ENCODE measurements around the gene KATNAL1.

Gene KATNAL1

DNA sequence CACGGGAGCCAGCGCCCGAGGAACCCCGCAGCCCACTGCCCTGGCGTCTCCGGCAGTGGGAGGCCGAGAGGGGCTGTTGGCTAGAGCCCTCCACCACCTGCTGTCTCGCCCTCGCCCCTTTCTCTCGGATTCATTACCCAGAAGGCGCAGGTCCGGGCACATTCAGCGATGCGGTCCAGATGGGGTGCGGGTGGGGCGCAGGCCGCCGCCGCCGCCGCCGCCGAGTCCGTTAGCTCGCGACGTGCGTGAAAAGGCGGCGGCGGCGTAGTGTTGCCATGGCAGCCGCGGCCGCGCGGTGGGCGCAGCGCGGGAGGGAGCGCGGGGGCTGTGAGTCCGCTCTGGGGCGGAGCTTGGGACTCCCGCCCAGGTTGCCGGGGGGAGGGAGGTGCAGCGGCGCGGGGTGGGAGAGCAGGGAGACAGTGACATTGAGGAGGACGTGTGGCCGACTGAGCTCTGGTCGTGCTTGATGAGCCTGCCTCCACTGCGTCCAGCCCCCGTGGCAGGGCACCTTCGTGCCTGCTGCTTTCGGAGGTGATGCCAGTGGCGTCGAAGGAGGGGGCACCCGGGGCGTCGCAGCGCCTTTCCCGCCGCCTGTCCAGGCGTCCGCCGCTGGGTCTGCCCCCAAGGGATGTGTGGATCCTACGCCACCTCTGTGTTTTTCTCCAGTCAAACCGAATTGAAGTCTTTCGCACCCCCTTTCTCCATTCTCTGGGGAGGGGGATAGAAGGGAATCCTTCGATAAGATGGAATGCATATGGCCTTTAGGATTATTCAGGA, at the start of gene KATNAL1:
Gene KATNAL1, minus strand, starts transcription at position 358 of the 777 bp plus-strand sequence. CDS start 23,774 bp downstream, outside the sequence.
- DNase-seq (ENCODE audit: low read depth, low spot score) = no peak

DNA sequence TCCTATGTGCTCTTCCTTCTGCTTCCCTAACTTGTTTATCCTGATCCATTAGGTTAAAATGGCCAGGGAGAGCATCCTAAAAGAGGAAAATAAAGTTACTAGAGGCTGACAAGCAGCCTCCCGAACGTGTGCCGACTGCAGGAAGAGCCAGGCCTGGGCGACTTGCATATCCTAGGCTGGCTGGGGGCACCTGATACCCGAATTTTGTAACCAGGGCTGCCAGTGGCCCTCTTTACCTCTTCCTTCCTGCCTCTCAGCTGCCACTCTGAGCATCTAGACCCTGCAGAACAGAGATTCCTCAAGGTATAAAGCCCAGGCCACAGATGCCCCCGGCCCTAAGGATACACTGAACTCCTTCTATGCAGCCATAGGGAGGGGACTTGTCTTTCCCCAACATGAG, 48.5 kb upstream of the KATNAL1 start:
- no peak for DNase-seq (ENCODE audit: low read depth, low spot score)

DNA sequence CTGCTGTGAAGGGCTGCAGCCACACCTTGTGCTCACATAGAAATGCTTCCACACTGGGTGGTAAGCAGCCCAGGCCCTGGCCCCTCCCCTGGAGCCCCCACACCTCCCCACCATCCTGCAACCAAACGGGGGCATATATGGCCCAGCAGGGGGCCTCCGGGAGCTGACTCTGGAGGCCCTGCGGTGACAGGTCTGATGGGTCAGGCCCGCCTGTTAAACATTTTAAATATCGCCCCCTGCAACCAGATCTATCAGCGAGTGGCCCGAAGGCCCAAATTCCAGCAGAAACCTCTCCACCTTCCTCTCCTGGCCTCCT, 48.0 kb upstream of the KATNAL1 start:
- no peak for DNase-seq (ENCODE audit: low read depth, low spot score)

DNA sequence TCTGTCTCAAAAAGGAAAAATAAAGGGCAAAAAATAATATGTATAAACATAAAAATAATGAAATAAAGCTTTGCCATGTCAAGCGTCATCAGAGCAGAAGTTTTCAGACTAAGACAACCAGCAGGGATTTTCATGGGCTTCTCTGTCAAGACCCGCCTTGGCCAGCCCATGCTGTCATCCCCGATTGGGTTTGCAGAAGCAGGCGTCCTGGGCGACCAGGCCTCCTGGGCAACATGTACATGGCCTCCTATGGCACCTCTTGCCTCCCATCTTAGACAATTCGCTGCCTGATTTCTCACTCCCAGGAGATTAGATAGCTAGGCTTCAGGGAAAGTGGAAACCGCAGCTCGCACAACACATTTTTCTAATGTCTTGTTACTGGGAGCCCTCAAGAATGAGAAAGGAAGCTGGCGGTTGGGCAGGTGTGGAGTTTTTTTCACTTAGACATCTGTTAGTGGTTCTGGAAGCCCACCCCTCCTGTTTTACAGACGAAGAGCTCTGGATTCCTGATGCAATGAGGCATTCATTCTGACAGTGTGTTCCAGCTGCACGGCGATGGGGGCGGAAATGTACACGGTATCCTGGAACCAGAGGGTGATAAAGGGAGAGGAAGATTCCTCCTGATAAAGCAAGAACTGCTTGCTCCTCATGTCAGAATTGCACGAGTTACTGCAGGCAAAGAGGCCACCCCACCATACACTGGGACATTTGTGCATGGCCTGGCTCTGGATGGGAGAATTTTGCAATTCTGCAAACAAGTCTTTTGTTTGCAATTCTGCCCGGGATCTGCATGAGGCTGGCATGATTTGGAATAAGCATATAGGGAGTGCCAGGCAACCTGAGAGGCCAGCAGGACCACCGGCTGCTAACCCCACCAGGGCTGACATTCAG, 47.4 kb upstream of the KATNAL1 start:
- no peak for DNase-seq (ENCODE audit: low read depth, low spot score)

DNA sequence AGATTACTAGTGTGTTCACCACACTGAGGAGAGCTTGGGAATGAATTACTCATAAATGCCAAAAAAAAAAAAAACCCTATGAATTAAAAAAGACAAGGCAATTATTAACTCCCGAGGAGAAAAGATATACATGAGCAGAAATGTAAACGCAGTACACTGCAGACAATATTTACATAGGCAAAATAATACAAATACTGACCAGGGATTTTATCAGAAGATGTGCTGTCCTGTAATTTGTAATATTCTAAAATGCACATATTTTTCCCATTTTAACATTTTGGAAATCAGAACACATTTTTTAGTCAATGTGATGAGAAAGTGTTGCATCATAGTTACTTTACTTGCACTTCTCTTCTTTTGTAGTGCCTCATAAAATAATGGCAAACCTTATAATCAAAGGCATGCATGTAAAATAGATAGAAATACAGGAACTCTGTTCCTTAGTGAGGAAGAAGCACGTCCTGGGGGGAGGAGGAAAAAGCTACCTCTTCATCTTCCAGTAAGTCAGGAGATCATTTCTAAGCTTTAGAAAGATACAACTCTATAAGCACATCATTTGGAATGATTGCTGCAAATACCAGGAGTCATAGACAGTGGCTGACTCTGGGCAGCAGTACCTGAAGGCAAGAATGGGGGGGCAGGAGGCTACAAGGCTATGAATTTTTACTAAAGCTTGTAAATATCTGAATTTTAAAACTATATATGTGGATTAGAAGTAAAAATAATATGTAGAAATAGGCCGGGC, 46.3 kb upstream of the KATNAL1 start:
- no peak for DNase-seq (ENCODE audit: low read depth, low spot score)

DNA sequence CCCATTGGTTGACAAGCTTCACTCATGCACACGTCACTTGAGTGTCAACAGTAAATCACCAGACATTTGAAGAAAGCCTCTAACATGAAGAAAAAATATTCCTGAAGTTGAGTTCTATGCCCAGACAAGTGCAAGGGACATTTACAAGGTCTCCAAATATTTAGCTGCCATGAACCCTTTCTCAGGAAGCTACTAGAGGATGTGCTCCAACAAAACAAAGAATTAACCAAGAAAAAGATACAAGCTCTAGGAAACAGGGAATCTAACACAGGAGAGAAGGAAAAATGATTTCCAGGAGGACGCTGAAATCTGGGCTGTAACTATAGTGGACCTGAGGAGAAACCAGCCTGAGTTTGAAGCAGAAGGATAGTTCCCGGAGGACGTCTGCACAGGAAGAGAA, 45.7 kb upstream of the KATNAL1 start:
- DNase-seq (ENCODE audit: low read depth, low spot score) = no peak

DNA sequence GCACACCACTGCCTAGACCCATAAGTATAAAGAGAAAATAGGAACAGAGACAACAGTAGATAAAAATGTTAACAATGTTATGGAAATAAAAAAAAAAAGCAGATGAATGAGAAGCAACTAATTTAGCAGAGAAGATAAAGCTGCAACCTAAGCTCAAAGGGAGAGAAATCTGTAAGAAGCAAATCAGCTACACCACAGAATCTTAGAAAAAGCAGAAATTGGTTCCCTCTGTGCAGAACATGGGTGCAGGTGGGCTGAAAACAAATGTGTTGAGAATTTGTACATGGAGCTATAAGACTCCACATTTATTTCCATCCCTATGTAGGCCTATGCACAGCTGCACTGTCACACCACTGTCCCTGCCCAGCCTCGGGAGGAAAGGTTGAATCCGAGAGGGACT, 44.8 kb upstream of the KATNAL1 start:
- DNase-seq (ENCODE audit: low read depth, low spot score) = no peak

DNA sequence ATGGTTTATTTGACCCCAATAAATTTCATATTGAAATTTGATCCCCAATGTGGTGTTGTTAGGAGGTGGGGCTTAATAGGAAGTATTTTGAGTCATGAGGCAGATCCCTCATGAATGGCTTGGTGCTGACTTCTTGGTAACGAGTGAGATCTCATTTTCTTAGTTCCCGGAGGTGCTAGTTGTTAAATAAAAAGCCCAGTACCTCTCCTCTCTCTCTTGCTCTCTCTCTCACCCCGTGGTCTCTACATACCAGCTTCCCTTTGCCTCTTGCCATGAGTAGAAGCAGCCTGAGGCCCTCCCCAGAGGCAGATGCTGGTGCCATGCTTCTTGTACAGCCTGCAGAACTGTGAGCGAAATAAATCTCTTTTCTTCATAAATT, 39.4 kb upstream of the KATNAL1 start:
- DNase-seq (ENCODE audit: low read depth, low spot score) = no peak

DNA sequence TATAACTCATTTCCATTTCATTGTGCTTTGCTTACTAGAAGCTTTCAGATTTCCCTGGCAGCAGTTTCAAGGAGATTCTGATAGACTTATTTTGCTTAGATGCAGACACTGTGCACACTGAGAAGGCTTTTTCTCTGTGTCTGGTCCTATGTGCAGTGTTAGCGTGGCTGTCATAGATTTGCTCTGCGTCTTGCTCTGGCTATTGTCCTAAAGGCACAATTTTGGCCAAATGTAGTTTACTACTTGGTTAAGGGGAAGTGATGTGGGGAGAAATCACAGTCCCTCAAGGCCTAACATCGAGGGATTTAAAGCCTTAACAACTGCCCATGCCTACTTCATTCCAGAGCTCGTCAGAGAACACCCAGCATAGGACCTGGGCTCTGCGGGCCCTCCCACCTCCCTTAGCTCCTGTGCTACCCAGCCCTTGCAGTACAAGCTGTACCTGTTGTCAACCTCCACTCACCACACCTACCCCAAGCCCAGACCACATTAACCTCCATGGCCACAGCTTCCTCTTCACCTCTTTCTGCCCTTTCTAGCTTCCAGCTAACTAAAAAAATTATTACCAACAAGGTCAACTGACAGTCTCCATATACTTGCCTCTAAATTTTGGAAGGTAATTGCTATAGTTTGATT, 38.9 kb upstream of the KATNAL1 start:
- no peak for DNase-seq (ENCODE audit: low read depth, low spot score)

DNA sequence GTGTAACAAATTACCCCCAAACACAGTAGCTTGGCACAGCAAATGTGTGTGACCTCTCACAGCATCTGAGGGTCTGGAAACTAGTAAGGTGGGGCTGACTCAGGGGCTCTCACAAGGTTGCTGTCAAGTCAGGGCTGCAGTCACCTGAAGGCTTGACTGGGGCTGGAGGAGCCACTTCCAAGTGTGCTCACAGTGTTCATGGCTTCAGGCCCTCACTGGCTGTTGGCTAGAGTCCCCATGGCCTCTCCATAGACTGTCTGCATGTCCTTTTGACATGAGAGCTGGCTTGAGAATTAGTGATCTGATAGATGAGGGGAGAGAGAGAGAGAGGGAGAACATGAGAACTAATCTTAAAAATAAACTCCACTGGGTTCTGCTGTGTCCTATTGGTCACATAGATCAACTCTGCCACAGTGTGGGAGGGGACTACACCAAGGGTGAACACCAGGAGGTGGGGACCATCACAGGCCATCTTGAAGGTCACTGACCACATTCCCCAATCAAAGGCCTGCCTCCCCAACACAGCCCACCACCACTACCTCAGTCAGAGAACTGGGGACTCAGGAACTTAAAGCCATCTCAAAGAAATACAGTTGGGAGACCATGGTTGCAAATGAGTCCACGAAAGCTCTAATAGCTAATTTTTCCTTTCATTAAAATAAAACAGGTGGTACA, 38.2 kb upstream of the KATNAL1 start:
- no peak for DNase-seq (ENCODE audit: low read depth, low spot score)

DNA sequence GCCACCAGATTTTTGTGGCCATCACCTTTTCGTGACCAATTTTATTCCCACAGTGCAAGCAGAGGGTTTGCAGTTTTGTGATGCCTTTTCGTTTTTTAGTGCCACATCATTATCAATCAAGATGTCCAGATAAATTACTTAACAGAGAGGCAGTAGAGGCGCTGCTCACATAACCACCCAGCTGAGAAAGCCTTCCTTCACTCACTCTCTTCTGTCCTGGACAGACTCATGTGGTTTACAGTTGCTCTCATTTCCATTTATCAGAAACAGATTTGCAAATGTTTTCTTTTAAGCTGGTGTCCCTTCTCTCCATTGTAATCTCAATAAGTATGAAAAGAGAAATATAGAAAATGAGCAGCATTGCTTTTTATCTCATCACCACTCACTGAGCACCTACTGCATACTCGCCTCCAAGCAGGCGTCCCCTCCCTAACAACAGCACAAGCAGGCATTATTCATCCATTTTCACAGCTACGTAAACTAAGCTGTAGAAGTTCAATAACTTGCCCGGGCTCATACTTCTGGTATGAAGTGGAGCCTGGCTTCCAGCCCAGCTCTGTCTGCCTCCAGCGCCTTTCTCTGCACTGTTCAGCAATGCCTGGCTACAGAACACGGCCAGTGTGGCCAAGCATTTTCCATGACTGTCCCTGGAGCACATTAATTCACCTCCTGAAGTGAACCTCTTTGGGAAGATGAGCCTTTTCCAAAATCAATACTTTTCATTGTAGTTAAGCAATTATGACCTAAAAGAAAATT, 34.6 kb upstream of the KATNAL1 start:
- DNase-seq (ENCODE audit: low read depth, low spot score) = peak; percentile 27

DNA sequence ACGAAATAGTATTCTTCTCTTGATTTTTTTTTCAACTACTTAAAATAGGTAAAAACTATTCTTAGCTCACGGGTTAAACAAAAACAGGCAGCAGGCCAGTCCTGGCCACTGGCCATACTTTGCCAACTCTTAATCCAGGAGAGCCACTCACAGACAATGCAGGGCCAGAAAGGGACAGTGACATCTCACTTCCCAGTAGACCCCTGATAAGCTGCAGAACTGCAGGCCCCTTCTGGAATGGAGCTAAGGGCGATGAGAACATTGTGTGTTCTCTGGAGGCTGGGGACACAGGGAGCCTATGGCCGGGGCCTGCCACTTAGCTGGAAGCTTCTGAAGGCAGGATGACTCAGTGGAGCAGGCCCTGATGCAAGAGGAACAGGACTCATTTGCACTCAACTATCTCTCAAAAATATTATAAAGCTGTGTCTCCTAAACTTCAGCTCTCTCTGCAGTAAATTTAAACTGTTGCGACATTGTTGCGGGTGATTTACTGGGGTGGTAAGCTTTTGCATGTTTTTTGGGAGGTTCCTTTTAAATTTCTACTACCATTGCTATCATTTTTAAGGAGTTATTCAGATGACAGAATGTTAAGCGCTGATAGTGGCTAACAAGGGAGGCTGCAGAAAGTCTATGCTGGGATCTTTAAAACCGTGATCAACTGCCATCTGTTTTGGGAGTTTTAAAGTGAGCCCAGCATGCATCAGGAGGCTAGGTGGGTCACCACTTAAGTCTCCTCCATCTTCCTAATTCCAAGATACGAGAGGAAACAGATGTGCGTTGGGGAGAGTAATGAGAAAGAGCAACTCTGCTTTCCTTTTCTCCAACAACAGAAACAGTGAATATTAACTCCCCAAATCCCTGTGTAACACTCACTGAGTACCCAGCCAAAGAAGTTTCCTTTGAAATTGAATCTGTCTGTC, 33.2 kb upstream of the KATNAL1 start:
- no peak for DNase-seq (ENCODE audit: low read depth, low spot score)

DNA sequence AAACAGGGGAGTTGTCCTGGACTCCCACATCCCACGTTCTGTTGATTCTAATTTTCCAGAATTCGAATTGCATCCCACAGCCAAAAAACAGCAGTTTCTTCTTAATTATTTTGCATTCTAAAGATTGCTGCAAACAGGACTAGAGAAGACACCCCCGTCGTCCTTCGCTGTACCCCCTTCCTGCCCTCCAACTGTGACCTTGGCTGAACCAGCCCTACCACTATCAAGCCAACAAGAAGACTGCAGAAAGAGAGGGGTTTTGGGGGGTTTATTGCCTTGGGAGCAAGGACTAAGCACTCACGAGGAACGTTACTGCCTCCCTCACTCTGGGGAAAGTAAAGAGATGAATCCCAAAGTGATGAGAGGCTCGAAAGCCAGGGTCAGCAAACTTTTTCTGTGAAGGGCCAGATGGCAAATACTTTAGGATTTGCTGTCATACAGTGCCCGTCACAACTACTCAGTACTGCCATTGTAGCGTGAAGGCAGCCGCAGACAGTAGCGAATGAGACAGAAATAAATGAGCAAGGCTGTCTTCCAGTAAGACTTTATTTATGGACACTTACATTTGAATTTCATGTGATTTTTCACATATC, 32.5 kb upstream of the KATNAL1 start:
- DNase-seq (ENCODE audit: low read depth, low spot score) = no peak

DNA sequence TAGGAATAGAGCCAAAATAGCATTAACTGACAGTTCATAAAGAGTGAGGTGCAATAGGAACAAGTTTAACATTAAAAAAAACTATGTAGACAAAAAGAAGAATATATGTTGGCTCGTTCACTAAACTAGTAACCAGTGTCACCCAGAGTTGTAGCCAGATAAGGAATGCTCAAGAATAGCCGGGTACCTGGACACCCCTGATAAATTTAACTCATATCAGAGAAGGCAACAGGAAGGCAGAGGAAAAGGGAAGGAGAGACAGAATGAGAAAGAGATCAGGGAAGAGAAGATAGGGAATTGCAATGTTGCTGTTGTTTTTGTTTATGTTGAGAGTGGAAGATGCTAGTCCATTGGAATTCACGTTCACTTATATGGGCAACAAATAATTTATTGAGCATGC, 31.6 kb upstream of the KATNAL1 start:
- no peak for DNase-seq (ENCODE audit: low read depth, low spot score)

DNA sequence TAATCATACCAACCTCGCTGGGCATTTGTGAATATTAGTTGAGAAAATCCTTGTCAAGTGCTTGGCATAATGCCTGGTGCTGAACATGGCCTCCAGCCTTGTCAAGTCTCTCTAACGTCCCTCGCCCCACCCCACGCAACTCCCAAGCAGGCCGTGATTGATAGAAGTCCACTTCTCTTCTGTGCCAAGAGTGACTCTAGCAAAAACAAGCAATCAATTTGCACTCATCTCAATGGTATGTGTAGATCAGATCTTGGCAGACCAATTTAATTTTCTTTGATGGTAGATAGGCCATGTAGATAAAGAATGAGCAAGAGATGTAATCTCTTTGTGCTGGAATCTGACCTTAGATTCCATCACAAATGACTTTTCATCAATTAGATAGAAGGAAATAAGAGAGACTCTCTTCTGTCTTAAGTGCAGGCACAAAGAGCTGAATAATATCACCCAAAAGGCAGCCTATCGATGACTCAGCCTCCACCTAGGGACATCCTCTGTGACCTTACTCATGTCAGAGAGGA, 31.0 kb upstream of the KATNAL1 start:
- no peak for DNase-seq (ENCODE audit: low read depth, low spot score)

DNA sequence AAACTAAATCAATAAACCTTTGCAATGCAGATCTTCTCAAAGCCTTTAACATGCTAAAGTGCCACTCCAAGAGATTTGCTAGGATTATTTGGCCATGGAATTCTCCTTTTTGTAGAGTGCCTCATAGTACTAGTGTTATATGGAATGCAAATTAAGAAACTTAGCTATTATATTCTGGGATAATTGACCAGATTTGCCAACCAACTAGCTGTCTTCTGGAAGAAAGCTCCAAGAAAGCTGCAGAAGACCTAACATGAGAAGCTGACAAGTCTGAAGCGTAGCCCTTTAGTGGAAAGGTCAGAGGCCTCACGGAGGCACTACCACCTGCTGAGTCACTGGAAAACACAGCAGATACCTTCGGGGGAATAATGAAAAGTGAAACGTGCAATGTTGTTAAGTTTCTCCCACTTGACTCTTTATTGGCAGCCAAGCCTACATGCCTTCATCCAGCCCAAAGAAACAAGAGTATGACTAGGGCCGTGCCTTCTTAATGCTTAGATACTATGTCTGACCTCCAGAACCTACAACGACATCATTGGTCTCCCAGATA, 29.8 kb upstream of the KATNAL1 start:
- DNase-seq (ENCODE audit: low read depth, low spot score) = no peak

DNA sequence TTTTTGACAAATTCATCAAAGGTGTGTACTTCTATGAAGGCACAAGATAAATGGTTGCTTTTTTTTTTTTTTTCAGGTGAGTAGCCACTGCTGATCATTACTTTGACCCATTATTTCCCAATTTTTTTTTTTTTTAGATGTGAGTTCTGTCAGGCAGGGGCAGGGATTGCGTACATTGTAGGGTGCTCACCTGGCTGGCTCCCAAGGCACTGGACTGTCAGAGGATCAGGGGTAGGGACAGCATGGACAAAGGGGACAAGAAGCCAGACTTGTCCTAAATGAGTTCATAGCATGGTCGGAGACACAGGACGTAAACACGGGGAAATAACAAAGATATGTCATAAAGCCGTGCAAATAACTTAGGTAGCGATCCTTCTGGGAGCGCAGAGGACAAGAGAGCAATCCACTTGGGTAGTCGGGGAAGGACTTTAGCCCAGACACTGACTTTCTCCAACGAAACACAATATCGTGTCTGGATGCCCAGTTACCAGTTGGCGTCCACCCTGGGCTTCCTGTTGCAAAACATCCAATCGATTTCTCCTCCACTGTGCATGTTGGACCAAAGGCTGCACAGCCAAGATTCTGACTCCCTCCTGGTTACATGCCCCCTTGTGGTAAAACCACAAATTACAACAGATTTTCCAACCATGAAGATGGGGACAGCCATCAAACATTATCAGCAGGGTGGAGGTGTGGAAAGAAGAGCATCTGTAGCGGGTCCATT, 27.5 kb upstream of the KATNAL1 start:
- DNase-seq (ENCODE audit: low read depth, low spot score) = no peak

DNA sequence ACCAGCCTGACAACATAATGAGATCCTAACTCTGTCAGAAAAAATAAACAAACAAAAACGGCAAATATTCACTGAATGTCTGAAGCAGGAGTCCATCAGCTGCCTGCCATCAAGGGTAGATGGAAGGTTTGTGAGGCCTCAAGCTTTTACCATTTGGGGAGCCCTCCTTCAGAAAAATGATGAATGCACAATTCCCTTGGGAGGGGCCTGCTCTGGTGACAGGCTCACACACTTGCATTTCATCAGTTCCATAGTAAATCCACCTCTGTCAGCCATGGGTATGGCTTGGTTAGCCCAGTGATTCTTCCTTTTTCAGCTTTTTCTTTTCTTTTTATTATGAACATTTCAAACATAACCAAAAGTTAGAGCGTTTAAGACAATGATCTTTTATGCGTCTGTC, 26.3 kb upstream of the KATNAL1 start:
- no peak for DNase-seq (ENCODE audit: low read depth, low spot score)
